ENCODE measurements around the gene KCNB1.

DNA sequence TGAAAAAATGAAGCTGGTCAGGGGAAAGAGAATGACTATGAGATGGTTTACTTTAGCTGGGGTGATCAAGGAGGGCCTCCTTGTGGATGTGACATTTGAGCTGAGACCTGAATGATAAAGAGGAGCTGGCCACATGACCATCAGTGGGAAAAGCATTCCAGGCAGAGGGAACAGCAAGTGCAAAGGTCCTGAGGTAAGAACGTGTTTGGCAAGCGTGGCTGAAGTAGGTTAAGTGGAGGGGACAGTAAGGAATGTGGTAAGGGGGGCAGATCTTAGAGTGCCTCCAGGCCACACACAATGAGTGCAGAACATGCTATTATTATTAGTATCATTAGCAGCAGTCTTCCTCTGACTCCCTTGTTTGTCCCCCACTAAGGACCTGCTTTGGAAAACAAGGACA is 92.6 kb downstream of the KCNB1 start:
- TF ChIP-seq CTCF (IDR thresholded peaks at IDR 0.05), result no peak
- no peak for TF ChIP-seq POLR2A (IDR thresholded peaks at IDR 0.05)

Data from uterus (tissue), 2 donors.